A673 (cell line): ENCODE data around the gene TPR. TPM values are rescaled to one million over a fixed set of nuclear protein-coding genes. Genes with fewer than 3 reads are reported as not detected.

Source experiments
- BruUV-seq: library from RNA; stranded (reverse); fragments of 400-500 nt; replicated peaks from 2 replicates; lab custom pipeline; 2021; lab: Mats Ljungman, UMichigan
- CTCF ChIA-PET: fragments of 300-600 bp; sonication (Branson Sonifier 250); formaldehyde crosslinking; loops from one replicate; lab custom pipeline; 2022; ENCODE audit warnings: antibody characterized with exemption; lab: Charles Lee
- POLR2A ChIA-PET: fragments of 300-600 bp; sonication (Branson Sonifier 250); formaldehyde crosslinking; loops from one replicate; lab custom pipeline; 2022; ENCODE audit warnings: antibody characterized with exemption; ENCODE audit not compliant: low non-redundant PET; lab: Charles Lee
- DNase-seq: peaks from one replicate; pipeline ENCODE4 v3.0.0-alpha.2; 2015; ENCODE audit warnings: low spot score
- H3K27ac ChIP-seq: fragments of 200-600 bp; sonication (generic); 2 replicates; pipeline ENCODE4 v1.5.1; 2016; ENCODE audit warnings: mixed run types, low read depth, mild to moderate bottlenecking, mixed read lengths, antibody characterized with exemption, low read length; ENCODE audit not compliant: poor library complexity, severe bottlenecking
- H3K27me3 ChIP-seq: fragments of 200-600 bp; sonication (generic); replicated peaks from 2 replicates; pipeline ENCODE4 v1.6.1; 2017; ENCODE audit warnings: mixed run types, low read depth, mild to moderate bottlenecking, mixed read lengths, antibody characterized with exemption, low read length; ENCODE audit not compliant: insufficient read depth, poor library complexity
- H3K36me3 ChIP-seq: fragments of 200-600 bp; sonication (generic); 2 replicates; pipeline ENCODE4 v1.6.1; 2016; ENCODE audit warnings: mixed run types, mild to moderate bottlenecking, mixed read lengths, antibody characterized with exemption, low read length; ENCODE audit not compliant: insufficient read depth, poor library complexity, severe bottlenecking
- H3K4me1 ChIP-seq: fragments of 200-600 bp; sonication (generic); 2 replicates; pipeline ENCODE4 v1.6.1; 2017; ENCODE audit warnings: mixed run types, mild to moderate bottlenecking, mixed read lengths, antibody characterized with exemption, low read length; ENCODE audit not compliant: insufficient read depth, poor library complexity, severe bottlenecking
- H3K4me3 ChIP-seq: fragments of 200-600 bp; sonication (generic); 2 replicates; pipeline ENCODE4 v1.5.1; 2016; ENCODE audit warnings: low read depth, mixed run types, mild to moderate bottlenecking, mixed read lengths, low read length; ENCODE audit not compliant: poor library complexity, severe bottlenecking
- H3K9me3 ChIP-seq: fragments of 200-600 bp; sonication (generic); 2 replicates; pipeline ENCODE4 v1.6.1; 2016; ENCODE audit warnings: mixed run types, low read depth, mild to moderate bottlenecking, mixed read lengths, antibody characterized with exemption, low read length; ENCODE audit not compliant: poor library complexity, severe bottlenecking
- EZH2 ChIP-seq: fragments of 200-600 bp; sonication (generic); IDR thresholded peaks from 2 replicates; pipeline ENCODE4 v1.6.1; 2017; ENCODE audit warnings: borderline replicate concordance, low read depth, mild to moderate bottlenecking, mixed read lengths, antibody characterized with exemption, low read length; ENCODE audit not compliant: poor library complexity, severe bottlenecking
- intact Hi-C: fragments of 100-400 bp; cut with micrococcal nuclease; formaldehyde crosslinking; loops from one replicate; pipeline ENCODE4 v1.10.0; 2022; ENCODE audit not compliant: unreplicated experiment
- total RNA-seq: library from RNA; stranded (reverse); gene quantifications from 2 replicates; pipeline ENCODE4 v1.2.3, GENCODE V29; 2021
- TF ChIP-seq, protein P1 (sequence below): fragments of 300-800, 200-600 bp; sonication (generic); conservative IDR thresholded peaks from 2 replicates; pipeline ENCODE4 v1.5.1; 2017; ENCODE audit warnings: low read depth, mild to moderate bottlenecking, antibody characterized with exemption, low read length, moderate library complexity, mixed read lengths

TPR gene
- total RNA-seq, 1 experiment from 2014 or later: 137 TPM

DNA sequence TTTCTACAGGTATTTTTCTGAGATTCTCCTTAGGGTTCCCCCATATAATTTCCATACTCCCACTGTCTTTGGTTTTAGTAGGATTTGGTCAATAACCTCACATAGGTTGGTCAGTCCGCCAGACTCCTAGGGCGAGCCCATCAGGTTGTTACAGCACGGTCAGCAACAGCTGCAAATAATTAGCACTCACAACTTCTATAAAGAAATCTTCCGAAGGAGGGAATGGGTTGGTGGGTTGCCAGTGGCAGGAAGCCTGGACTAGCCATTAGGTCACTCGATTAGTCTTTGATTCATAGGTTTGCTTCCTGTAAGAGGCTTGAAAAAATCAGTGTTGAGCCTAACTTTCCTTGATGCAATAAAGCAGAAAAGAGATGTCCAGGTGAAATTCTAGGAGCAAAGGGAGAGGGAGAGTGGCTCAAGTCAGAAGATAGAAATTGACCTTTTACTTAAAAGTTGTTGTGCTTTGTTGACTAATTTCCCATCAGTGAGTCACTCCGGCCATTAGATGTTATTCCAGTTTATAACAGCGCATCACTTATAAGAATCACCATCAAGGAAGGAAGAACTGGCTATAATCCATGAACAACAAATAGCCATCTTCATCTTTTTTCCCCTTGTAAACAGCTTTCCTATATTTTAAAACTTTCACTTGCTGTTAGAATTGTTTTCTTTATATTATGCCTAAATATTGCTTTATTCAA, 88.3 kb downstream of the TPR start:
- Histone ChIP-seq H3K27ac (no peak overlapping the region), H3K27me3 (no peaks in the 10 kb centered on the region), H3K4me3 (no peak overlapping the region), H3K4me1 (peaks cover 4% of the 10 kb centered on the region), H3K36me3 (no peaks in the 10 kb centered on the region), H3K9me3 (no peaks in the 10 kb centered on the region)
- ChIA-PET POLR2A (no interaction called here), CTCF (no interaction called here)
- intact Hi-C loops: no loop called here
- no peak for TF ChIP-seq EZH2
- TF ChIP-seq, protein P1, sequence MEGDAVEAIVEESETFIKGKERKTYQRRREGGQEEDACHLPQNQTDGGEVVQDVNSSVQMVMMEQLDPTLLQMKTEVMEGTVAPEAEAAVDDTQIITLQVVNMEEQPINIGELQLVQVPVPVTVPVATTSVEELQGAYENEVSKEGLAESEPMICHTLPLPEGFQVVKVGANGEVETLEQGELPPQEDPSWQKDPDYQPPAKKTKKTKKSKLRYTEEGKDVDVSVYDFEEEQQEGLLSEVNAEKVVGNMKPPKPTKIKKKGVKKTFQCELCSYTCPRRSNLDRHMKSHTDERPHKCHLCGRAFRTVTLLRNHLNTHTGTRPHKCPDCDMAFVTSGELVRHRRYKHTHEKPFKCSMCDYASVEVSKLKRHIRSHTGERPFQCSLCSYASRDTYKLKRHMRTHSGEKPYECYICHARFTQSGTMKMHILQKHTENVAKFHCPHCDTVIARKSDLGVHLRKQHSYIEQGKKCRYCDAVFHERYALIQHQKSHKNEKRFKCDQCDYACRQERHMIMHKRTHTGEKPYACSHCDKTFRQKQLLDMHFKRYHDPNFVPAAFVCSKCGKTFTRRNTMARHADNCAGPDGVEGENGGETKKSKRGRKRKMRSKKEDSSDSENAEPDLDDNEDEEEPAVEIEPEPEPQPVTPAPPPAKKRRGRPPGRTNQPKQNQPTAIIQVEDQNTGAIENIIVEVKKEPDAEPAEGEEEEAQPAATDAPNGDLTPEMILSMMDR: no peak
- BruUV-seq: no TSS peak
- DNase-seq: no peak

DNA sequence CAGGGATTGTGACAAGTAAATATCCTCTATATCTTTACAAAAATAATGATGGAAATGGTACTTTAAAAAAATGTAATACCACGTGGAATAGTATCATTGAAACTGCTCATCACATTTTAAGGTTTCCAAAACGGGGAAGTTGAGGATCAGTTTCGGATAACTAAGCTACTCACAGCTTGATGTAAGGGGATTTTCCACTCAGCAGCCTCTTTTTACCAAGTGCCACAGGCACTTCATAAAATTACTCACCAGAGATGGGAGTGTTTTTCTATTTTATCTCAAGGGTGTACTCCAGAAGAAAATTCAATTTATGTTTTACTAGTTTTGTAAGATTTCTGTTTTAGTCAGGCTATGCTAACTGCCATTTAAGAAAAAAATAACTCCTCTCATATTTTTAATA, 91.7 kb downstream of the TPR start:
- no peak for DNase-seq
- BruUV-seq: no TSS peak
- H3K9me3 ChIP-seq: no peaks in the 10 kb centered on the region
- no peak overlapping the region for H3K4me3 ChIP-seq
- intact Hi-C loops: no loop called here
- no peaks in the 10 kb centered on the region for H3K27me3 ChIP-seq
- H3K36me3 ChIP-seq: no peaks in the 10 kb centered on the region
- TF ChIP-seq, protein P1: no peak
- TF ChIP-seq EZH2: no peak
- no peaks in the 10 kb centered on the region for H3K4me1 ChIP-seq
- ChIA-PET CTCF (no interaction called here), POLR2A (no interaction called here)
- H3K27ac ChIP-seq: no peak overlapping the region

DNA sequence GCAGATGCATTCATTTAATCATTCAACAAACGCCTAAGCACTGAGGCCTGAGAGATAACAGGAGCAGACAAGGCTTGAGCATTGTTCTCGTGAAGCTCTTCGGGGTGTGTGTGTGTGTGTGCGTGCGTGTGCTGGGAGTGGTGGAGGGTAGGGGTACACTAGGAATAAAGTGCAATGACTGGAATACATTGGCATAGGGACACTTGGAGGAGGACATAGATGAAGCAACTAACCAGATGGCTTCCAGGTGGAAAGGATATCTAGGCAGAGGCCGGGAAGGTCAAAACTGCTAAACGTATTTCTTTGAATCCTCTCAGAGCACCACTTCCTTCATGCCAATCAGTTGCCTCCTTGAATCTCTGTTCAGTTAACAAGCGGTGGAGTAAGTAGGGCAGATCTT, 92.6 kb downstream of the TPR start:
- no peak for DNase-seq
- Histone ChIP-seq H3K9me3 (no peaks in the 10 kb centered on the region), H3K4me3 (no peak overlapping the region), H3K27me3 (no peaks in the 10 kb centered on the region), H3K4me1 (no peaks in the 10 kb centered on the region), H3K36me3 (no peaks in the 10 kb centered on the region), H3K27ac (no peak overlapping the region)
- BruUV-seq: no TSS peak
- TF ChIP-seq, protein P1: no peak
- no peak for TF ChIP-seq EZH2
- intact Hi-C loops: no loop called here
- POLR2A ChIA-PET: no interaction called here
- CTCF ChIA-PET: no interaction called here
